HG03095 (cell line): ENCODE results near the gene DNAJC5G.
"Not testable (repeated sequence)": the region's sequence is repeated elsewhere in the genome, so short reads cannot be mapped to it uniquely, and the experiment has no call there.

Experiments used
- ATAC-seq: cut with Tn5 transposase; IDR thresholded peaks from one replicate; pipeline ENCODE4 v1.9.1; 2021; ENCODE audit warnings: moderate library complexity; ENCODE audit not compliant: unreplicated experiment

DNAJC5G gene

DNA sequence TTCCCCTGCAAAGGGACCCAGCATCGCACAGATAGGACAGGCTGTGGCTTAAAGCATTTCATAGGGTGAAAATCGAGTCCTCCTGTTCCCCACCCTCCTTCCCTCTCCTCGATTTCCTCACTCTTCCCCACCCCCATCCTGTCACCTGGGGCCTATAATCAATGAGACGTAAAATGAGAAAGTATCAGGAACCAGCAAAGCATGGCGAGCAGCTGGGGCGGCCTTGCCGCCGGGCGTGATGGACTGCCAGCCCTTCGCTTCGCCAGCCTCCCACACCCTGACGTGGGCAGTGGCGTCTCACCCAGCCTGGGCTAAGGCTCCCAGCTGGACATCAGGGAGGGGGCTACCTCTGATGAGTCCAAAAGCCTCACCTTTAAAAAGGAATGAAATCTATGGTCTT lies 23.5 kb upstream of the DNAJC5G start:
- ATAC-seq = no peak

DNA sequence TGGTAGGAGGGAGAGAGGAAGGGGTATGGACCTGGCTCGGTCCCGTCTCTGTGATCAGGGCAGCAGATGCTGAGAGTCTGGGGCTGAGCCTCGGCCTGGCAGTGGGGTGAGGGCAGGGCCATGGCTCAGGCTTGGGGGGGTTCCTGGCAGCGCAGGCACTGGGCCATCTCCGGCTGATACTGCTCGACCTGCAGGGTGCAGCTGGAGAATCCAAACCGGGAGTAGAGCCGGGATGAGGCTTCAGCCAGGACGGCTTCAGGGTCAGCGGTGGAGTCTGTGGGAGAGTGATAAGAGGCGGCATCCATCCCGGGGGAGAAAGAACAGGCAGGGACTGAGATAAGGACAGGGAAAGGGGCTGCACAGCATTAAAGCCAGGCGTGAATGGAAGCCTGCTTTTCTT lies 20.0 kb upstream of the DNAJC5G start:
- no peak for ATAC-seq

DNA sequence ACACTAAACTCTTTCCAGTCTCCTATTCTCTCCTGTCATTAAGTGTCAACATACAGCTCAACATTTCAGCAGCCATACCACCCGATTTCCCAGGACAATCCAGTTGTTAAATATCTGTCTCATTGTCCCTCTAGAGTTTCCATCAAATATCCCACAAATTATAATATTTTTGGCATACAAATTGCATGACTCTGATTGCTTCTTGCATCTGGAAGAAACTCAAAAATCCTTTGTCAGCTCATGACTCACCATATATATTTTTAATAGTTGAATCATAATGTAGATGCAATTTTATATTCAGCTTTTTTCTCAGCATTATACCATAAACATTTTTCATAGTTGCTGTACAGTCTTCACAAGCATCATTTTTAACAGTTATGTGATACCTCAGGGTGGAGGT lies 19.6 kb upstream of the DNAJC5G start:
- no peak for ATAC-seq

DNA sequence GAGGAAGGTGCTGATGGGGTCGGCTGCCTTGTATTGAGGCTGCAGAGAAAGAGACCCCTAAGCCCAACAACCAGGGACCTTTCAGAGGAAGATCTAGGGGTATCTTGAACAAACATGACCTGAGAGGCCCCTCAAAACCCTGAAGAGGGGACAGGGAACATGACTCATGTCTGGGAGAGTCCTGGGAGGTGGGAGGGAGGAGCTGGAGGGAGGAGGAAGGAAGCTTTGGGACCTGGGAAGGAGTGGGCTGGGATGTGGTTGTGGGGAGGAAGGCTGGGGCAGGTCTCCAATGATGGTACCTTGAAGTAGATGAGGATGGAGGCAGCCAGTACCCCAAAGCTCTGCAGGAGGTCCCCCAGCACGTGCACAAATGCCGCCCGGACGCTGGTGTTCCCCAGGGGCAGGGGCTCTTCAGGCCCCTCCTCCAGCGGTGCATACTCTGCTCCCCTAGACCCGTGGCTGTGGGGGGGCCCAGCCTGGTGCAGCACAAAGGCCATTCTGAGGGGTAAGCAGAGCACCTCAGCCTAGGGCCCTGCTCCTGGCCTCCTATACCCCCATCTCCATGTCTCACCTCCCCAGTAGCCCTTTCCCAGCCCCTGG lies 18.3 kb upstream of the DNAJC5G start:
- no peak for ATAC-seq

DNA sequence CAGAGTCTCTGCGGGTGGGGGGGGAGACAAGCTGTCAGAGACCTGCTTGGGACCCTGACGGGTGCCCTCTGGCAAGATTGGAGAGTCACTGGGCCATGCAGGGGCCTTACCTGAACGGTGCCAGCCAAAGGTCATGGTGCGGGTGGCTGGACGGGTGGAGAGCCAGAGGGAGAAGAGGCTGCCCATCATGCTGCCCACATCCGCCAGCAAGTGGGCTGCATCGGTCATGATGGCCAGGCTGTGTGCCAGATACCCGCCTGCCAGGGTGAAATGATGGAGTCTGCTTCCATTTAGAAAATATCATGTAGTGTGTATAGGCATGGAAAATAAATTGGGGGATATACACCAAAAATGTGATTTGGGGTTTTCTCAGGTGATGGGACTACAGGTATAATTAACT lies 17.2 kb upstream of the DNAJC5G start:
- no peak for ATAC-seq

DNA sequence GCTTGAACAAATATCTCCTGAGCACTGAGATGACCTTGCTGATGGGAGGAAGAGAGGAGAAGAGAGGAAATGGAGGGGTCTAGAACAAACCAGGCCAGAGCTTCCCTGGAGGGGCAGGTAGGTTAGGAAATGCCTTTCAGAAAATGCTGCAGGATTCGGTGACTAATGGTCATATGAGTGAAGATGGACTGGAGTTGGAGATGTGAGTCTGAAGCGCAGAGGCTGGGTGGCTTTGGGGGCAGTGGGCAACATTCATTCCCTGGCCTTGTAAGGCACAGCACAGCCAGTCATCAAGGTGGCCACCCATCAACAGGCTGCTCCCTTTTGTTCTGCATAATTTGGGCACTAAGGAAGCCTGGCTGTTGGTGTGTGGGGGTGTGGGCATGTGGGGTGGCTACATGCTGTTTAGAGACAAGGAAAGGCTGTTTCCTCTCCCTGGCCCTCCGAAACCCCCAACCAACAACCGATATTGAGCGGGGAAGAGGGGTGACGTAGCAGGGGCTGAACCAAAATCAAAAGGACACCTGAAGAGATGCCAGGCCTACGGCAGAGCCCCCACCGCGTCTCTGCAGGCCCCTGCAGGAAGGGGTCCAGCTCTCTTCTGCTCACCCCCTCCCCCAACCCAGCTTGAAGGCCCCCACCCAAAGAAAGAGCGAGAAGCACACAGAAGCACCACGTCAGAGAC lies 13.8 kb upstream of the DNAJC5G start:
- no peak for ATAC-seq

DNA sequence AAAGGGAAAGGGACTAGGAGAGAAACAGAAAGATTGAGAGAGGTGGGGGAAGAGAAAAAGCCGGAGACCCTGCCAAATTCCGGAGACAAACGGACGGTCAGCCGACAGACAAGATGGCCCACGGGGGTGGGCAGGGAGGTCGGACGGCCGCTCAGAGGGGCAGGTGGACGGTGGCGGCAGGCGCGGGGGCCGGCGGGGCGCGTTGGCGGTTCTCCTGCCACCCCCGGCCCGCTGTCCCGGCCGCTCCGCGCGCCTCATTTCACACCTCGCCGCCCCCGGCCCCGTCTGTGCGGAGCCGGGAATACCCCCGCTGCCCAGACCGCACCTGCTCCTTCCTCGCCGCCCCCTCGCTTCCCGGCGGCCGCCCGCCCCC lies 13.3 kb upstream of the DNAJC5G start:
- ATAC-seq = no peak

DNA sequence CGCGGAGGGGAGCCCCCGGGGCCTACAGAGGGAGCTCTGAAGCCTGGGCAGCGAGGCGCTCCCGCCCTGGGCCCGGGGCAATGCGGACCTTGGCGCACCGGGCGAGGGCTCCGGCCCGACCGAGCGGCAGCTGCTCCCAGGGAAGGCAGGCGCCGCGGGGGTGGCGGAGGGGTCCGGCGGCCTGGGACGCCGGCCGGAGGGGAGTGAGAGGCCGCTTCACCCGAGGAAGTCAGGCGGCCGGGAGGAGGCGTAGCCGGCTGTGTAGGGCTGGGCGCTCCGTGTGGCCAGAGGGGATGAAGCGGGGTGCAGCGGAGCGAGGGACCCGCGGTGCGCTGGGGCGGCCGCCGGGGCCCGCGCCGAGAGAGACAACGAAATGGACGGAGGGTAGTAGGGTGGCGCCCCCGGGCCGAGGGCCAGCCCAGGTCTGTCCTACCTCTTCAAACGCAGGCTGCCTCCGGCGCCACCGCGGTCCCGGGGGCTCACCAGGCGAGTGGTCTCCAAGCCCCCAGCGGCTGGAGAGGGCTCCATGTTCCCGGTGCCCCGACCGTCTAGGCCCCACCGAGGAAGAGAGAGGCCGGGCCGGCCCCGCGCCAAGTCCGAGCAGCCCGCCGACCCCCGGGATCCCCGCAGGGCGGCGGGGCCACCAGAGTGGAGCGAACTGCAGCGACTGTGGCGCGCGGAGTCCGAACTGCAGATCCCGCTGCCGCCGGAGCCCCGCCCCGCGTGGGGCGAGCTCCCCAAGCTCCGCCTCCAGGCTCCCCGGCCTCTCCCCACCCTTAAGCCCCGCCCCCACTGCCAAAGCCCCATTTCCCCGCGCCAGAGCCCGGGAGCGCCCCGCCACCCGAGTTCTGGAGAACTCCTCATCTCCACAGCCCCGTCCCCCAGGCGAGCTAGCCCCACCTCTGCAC lies 12.6 kb upstream of the DNAJC5G start, which contains the start of gene SLC30A3:
Gene SLC30A3 (minus strand): TSS at position 669 of the 908 bp plus-strand sequence. CDS start 141 bp downstream, at position 528.
- no peak for ATAC-seq

DNA sequence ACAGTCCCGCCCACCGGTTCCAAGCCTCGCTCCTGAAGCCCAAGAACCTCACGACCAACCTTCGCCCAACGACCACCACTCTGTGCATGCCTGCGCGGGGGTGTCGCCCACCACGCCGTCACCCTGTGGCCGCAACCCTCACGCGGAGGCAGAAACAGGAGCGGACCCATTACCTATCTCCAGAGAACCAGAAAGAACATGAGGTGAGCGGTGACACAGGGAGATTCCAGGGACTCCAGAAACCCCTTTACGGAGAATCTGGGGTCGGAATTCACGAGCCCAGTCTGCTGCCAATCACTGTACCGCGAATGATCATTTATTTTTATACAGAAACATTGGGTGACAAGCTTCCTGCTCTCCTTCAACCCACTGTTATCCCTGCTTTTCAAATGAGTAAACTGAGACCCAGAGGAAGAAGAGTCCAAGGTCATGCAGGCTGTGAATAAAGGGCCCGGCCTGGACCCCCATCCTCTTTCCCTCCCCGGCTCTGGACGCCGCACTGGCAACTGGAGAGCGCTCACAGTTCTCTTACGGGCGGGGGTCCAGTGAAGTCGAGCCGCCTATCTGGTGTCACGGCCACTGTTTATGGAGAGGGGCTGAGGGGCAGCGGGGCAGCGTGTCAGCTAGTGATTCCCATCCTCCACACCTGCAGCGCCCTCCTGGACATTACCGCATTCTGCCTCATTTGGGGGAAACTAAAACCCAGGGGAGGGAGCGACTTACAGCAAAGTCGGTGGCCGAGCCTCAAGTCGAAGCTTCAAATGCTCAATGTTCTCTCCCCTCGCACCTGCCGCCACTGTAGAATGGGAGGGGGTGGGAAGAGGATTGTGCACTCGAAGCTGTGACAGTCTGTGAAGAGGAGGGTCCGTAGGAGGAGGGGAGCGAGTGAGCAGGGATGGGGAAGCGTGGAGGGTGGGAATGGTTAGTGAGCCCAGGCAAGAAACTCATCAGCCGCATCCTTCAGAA lies 11.7 kb upstream of the DNAJC5G start:
- no peak for ATAC-seq

DNA sequence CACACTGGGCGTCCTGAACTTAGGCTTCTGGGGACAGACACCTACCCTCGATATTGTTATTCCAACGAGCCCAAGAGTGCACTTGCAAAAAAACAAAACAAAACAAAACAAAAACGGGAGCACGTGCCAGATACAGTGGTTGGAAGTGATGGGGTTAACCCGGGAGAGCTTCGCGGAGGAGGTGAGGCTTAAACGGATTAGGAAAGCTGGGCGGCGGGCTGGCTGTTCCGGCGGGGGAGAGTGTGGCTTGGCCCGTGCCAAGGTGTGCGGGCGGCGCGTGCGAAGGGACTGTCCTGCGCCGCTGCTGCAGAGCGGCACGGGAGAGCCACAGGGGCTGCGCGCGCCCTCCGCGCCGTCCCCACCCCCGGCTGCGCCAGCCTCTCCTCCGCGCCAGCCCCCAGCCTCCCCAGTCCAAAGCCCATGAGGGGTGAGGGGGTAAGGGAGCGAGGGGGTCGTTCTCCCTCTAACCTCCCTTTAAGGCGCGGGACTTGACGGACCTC lies 10.9 kb upstream of the DNAJC5G start:
- no peak for ATAC-seq

DNA sequence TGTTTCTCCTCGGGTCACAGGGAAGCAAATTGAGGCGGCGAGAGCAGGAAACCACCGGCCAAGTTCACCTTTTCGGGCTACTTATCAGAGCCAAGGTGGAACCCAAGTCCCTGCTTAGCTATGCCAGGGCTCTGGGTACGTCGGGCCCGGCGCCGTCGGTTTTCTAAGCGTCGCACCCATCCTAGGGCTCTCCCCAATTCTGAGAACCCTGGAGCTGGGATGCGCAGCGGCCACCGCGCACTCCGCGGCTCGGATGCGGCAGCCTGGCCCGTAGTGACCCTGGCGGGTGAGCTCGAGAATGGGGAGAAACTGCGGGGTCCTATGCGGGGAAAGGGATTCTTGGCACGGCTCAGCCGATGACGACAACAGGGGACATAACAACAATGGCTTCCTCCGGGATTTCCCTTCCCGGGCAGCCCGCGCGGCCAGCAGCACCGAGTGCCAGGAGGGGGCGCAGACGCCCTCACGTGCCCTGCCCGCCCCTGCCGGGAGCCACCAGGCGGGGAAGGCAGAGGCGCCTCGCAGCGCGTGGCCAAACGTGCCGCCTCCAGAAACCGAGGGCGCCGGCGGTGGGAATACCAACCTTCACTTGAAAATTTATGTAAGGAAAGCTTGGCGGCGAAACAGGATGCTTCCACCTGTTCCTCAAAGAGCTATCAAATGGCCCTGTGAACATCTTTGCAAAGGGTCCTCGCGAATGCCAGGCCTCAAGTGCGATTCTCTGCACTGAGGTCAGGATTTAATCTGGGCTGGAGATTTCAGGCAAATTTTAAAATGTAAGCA lies 10.3 kb upstream of the DNAJC5G start:
- ATAC-seq = no peak

DNA sequence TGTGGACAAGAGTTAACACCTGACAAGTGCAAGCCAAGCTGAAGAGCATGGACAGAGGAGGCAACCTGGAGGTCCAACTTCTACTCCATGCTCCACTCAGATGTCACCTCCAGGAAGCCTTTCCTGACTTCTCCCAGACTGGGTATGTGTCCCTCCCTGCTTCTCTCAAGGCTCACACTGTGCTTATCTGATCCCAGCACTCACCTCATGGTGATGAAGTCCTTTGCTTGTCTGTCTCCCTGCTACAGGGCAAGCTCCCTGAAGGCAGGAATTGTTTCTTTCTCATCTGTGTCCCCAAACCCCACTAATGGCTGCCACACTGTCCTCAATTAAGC lies 9.7 kb upstream of the DNAJC5G start:
- ATAC-seq = no peak

DNA sequence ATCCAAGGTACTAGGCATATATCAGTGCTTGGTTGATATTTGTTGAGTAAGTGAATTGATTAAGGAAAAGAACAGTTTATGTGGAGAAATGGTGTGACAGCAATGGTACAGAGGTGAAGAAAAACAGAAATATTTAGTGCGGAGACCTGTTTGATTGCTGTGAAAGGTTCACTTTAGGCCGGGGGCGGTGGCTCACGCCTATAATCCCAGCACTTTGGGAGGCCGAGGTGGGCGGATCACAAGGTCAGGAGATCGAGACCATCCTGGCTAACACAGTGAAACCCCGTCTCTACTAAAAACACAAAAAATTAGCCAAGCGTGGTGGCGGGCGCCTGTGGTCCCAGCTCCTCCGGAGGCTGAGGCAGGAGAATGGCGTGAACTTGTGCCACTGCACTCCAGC lies 6.9 kb upstream of the DNAJC5G start:
- not testable (repeated sequence) for ATAC-seq

DNA sequence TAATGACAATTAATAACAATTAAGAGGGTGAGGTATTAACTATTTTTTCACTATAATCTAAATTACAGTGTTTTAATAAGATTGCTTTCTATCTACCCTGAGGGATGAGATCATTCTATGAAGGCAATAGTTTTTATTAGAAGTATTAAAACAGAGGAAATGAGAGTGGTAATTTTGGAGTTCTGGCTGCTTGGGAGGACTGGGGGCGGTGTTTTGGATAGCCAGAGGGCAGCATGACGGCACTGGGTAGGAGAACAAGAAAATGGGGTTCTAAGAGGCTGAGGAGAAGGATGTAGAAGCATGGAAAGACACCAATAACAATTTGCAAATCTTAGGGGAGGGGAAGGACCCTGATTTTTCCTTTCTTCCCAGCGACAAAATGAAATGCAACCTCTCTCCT lies 5.1 kb upstream of the DNAJC5G start:
- ATAC-seq = no peak

DNA sequence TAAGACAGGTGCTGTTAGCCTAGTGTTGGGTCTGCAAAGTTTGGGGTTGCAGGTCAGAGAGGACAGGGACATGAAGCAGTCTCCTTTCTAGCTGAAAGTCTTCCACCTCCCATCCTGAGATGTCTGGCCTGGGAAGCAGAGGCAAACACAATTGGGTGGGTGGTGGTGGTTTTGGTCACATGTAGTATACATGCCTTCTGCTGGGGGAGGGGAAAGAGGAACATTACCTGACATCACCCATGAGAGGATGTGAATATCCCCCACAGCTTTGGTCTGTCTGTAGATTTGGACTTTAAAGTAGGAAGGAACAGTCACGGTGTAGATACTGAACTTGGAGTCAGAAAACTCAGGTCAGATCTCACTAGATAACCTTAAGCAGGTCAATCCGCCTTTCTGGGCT lies 4.6 kb upstream of the DNAJC5G start:
- no peak for ATAC-seq

DNA sequence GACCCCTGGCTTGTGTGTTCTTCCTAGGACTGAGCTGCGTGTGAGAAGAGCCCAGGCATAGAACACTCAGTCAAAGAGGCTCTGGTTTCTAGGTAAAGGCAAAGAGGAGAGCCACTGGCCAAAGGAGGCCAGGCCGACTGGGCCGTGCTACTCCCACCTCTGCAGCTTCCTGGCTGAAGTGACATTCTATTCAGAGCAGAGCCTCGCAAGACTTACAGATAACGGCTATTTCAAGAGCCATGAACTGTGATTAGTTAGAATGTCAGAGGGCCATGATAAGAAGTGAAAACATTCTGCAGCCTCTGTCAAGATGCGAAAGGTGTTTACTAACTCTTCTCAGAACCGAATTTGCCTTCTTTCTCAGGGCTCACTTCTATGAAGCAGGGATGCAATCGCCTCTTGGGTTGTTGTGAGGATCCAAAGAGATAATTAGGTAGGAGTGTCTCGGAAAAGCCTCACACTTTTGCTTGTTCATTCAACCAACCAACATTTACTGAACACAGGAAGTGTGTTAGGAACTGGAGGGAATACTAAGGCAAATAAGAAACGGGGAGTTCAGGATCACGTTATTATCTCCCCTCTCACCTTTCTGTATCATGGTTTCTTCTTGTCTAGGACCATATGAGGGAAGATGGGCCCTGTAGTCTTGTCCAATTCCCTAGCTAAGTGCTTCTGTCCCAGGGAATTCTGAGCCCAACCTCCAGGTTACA lies 3.4 kb upstream of the DNAJC5G start:
- ATAC-seq = no peak

DNA sequence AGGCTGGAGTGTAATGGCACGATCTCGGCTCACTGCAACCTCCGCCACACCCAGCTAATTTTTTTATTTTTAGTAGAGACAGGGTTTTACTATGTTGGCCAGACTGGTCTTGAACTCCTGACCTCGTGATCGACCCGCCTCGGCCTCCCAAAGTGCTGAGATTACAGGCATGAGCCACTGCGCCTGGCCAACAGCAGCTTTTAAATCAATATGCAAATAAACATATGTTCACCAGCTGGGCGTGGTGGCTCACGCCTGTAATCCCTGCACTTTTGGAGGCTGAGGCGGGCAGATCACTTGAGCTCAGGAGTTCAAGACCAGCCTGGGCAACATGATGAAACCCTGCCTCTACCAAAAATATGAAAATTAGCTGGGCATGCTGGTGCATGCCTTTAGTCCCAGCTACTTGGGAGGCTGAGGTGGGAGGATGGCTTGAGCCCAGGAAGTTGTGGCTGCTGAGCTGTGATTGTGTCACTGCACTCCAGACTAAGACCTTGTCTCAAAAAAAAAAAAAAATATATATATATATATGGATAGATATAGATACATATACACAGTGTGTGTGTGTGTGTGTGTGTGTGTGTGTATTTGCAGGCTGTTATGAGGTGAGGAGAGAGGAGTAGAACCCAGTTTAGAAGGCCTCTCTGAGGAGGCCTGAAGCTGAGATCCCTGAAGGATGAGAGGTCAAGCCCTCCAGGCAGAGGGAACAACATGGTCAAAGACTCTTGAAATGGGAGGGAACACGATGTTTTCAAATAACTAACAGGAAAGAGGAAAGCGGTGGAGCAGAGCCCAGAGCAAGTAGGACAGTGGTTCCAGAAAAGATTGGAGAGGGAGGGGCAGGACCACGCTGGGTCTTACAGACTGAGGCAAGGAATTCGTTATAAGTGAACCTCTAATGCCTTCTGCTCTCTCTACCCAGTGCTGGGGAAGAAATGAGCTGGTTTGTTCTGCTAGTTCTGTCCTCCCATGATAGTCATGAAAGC lies 2.4 kb upstream of the DNAJC5G start:
- not testable (repeated sequence) for ATAC-seq

DNA sequence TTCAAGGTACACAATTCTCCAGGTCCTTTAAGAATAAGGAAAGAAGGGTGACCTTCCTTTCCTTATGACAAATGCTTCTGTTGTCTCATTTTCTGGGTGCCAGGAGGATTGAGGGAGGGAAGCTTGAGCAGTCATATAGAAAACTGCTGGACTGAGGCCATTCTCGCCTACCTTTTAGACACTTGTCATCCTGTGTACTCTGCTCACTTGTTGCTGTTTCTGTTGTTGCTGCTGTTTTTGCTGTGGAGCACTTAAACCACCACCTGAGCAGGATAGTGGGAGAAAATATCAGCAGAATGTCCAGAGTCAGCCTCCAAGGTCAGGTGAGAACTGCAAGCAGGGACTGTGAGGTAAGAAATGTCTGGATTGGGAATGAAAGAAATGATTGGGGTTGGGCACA lies 2.8 kb downstream of the DNAJC5G start:
- no peak for ATAC-seq
